T-helper 2 cell (primary cell): Measurements from ENCODE around the gene DLST.
A peak's percentile ranks its signal among the peaks of the same experiment; 100 is the strongest.

Source experiments
- DNase-seq, 5 experiments: peaks; one replicate each; pipeline versions ENCODE4 v3.0.0 to v3.0.0-alpha.2; 2012 to 2022

DLST gene

GRCh38 chr14:74942181-74942580 lies 60.5 kb downstream of the DLST start:
- no peak for DNase-seq

- DNase-seq: peak in 1 of 5 experiments; percentile 24
These were observed 60.9 kb downstream of the DLST start for GRCh38 chr14:74942608-74943007.

- DNase-seq: peak in 1 of 5 experiments; percentile 12
These were observed 63.6 kb downstream of the DLST start for GRCh38 chr14:74945261-74945851.

- peak; percentile 34 to 62 (median 54) for DNase-seq
These were observed 64.3 kb downstream of the DLST start for GRCh38 chr14:74945852-74946658.

- DNase-seq: no peak
These were observed 65.1 kb downstream of the DLST start for GRCh38 chr14:74946659-74947281.

GRCh38 chr14:74947353-74948227 lies 65.9 kb downstream of the DLST start:
- DNase-seq: no peak

- no peak for DNase-seq
These were observed 66.8 kb downstream of the DLST start for GRCh38 chr14:74948228-74949175.

GRCh38 chr14:74949191-74949601 lies 67.5 kb downstream of the DLST start:
- DNase-seq: no peak

GRCh38 chr14:74949859-74950573 lies 68.3 kb downstream of the DLST start:
- no peak for DNase-seq

GRCh38 chr14:74950795-74951442 lies 69.2 kb downstream of the DLST start:
- DNase-seq: no peak

- no peak for DNase-seq
These were observed 69.9 kb downstream of the DLST start for GRCh38 chr14:74951443-74952179.

- no peak for DNase-seq
These were observed 70.5 kb downstream of the DLST start for GRCh38 chr14:74952180-74952665.

- DNase-seq: no peak
These were observed 71.2 kb downstream of the DLST start for GRCh38 chr14:74952697-74953484.
